Lower lobe of right lung (tissue), 2 donors: Measurements from ENCODE around the gene WWTR1. TPM values are rescaled to one million over a fixed set of nuclear protein-coding genes. Genes with fewer than 3 reads are reported as not detected.

Experiments used
- ATAC-seq, 2 donors: fragments of 200-7000 bp; cut with Tn5 transposase; one replicate each; pipeline ENCODE4 v1.9.1; 2020 to 2022; ENCODE audit warnings: mild to moderate bottlenecking in 2 of 2, moderate library complexity in 2 of 2
- DNase-seq: peaks from one replicate; pipeline ENCODE4 v3.0.0-alpha.2; 2020
- H3K27ac ChIP-seq: fragments of 200-600 bp; one replicate; pipeline ENCODE4 v1.8.0; 2022
- H3K27me3 ChIP-seq: fragments of 200-600 bp; one replicate; pipeline ENCODE4 v1.8.0; 2022; ENCODE audit warnings: low read depth
- H3K36me3 ChIP-seq: fragments of 200-600 bp; one replicate; pipeline ENCODE4 v1.8.0; 2022; ENCODE audit warnings: mild to moderate bottlenecking
- H3K4me1 ChIP-seq: fragments of 200-600 bp; one replicate; pipeline ENCODE4 v1.8.0; 2022
- H3K4me3 ChIP-seq: fragments of 200-600 bp; one replicate; pipeline ENCODE4 v1.8.0; 2022; ENCODE audit warnings: mild to moderate bottlenecking
- H3K9me3 ChIP-seq: fragments of 200-600 bp; one replicate; pipeline ENCODE4 v1.8.0; 2022
- intact Hi-C: fragments of 100-400 bp; cut with DNase I; formaldehyde crosslinking; loops from one replicate; pipeline ENCODE4 v1.11.0; 2022
- total RNA-seq: library from RNA; stranded (reverse); fragmentation: NEBNext Ultra II Directional; extraction: Animal tissue kit (Norgen Biotek cat#: 25700); gene quantifications from one replicate; pipeline ENCODE4 v1.2.1, GENCODE V29; 2021
- TF ChIP-seq, protein P1 (sequence below): fragments of 200-600 bp; IDR thresholded peaks from one replicate; pipeline ENCODE4 v1.8.0; 2022; ENCODE audit warnings: antibody characterized with exemption, mild to moderate bottlenecking
- donor health status: DM: no; HTN: yes; CAD: no; lungs with severe emphysema.

The WWTR1 gene
- total RNA-seq, 1 donor from 2014 or later, result 89.5 TPM

DNA sequence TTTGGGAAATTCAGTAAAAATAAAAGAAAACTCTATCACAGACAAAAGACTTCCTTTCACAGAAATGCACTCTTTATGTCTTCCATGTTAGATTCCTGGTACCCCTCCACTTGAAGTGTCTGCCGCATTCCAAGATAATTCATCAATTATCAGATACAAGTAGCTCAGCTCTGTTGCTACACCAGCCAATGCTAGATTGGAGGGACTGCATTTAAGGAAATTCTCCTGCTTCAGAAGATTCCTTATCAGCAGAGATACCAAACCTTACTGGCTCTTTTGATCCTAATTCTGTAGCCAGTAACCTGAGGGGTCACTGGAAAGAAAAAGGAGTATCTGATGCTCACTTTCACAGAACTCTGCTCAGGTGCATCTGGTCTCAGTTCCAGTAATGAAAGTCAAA lies 119.5 kb downstream of the WWTR1 start:
- intact Hi-C loops, result no loop called here
- Histone ChIP-seq H3K4me3 (no peak overlapping the region), H3K36me3 (peaks cover 15% of the 10 kb centered on the region), H3K27me3 (no peaks in the 10 kb centered on the region), H3K27ac (no peak overlapping the region), H3K4me1 (peaks cover 38% of the 10 kb centered on the region), H3K9me3 (no peaks in the 10 kb centered on the region)
- ATAC-seq (no peak), DNase-seq (no peak)
- TF ChIP-seq, protein P1, sequence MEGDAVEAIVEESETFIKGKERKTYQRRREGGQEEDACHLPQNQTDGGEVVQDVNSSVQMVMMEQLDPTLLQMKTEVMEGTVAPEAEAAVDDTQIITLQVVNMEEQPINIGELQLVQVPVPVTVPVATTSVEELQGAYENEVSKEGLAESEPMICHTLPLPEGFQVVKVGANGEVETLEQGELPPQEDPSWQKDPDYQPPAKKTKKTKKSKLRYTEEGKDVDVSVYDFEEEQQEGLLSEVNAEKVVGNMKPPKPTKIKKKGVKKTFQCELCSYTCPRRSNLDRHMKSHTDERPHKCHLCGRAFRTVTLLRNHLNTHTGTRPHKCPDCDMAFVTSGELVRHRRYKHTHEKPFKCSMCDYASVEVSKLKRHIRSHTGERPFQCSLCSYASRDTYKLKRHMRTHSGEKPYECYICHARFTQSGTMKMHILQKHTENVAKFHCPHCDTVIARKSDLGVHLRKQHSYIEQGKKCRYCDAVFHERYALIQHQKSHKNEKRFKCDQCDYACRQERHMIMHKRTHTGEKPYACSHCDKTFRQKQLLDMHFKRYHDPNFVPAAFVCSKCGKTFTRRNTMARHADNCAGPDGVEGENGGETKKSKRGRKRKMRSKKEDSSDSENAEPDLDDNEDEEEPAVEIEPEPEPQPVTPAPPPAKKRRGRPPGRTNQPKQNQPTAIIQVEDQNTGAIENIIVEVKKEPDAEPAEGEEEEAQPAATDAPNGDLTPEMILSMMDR, result no peak

DNA sequence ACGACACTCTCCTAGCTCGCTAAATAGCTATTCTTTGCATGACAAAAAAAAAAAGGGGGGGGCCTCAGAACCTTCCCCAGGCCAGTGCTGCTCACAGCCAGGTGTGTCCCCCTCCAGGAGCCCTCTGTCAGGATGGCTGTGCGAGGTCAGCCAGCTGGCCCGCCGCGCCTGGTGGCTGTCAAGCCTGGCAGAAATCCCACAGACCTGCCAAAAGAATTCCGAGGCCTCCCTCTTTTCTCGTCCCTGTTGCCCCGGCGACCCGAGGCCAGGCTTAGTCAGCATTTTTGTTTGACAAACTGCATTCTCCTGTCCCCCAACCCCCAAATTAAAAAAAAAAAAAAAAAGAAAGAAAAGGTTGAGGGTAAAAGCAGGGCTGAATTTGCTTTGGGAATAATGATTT lies 121.4 kb downstream of the WWTR1 start:
- intact Hi-C loops, result no loop called here
- peak overlapping the region; percentile 0 for H3K27ac ChIP-seq
- no peaks in the 10 kb centered on the region for H3K27me3 ChIP-seq
- TF ChIP-seq, protein P1, result no peak
- peak; percentile 68 to 75 for ATAC-seq
- H3K36me3 ChIP-seq, result peaks cover 5% of the 10 kb centered on the region
- no peaks in the 10 kb centered on the region for H3K9me3 ChIP-seq
- H3K4me1 ChIP-seq, result peaks cover 43% of the 10 kb centered on the region
- DNase-seq, result peak; percentile 64
- H3K4me3 ChIP-seq, result no peak overlapping the region

DNA sequence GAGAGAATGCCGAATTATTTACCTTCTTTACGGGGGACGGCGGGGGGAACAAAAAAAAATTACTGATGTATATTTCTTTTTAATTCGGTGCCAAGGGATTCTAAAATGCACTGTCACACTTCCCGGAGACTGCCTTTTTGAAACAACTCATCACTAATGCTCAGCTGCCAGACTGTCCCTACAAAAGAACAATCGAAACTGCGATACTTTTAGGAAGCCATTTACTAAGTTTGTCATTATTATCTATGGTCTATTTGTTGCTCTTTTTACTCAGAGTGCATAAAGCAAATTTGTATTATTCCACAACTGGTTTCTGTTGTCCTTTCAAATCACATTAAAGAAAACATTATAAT lies 122.5 kb downstream of the WWTR1 start:
- Histone ChIP-seq H3K27ac (peak overlapping the region; percentile 38), H3K9me3 (no peaks in the 10 kb centered on the region), H3K4me3 (no peak overlapping the region), H3K4me1 (peaks cover 43% of the 10 kb centered on the region), H3K27me3 (no peaks in the 10 kb centered on the region), H3K36me3 (no peaks in the 10 kb centered on the region)
- intact Hi-C loops, result no loop called here
- ATAC-seq (no peak), DNase-seq (no peak)
- TF ChIP-seq, protein P1, result no peak

DNA sequence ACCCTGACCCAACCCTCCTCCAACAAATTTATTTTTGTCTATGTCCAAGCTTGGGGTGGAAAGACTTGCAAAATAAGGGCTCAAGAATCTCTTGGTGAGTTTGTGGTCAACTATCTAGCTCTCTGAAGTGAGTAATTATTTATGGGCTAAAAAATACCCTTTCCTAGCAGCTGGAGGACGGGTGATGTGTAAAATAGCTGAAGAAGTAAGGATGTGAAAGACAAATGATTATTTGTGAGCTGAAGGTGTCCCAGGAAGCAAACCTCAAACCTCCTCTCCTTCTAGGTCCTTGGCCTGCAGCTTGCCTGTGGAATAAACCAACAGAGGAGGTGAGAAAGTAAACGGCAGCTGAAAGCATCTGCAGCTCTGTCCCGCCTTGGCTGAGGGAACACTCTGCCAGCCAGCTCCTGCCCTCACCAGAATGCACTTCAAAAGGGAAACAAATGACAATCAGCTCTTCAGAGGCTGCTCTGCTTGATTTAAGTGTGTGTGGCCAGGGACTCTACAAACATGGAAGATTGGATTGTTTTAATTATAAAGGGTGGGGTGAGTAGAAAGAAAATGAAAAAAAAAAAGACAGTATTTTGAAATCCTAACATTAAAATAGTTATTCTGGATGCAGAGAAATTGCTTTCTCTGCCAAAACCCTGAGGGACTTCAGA lies 123.0 kb downstream of the WWTR1 start:
- DNase-seq, result no peak
- intact Hi-C loops, result no loop called here
- H3K27ac ChIP-seq, result peak overlapping the region; percentile 38

DNA sequence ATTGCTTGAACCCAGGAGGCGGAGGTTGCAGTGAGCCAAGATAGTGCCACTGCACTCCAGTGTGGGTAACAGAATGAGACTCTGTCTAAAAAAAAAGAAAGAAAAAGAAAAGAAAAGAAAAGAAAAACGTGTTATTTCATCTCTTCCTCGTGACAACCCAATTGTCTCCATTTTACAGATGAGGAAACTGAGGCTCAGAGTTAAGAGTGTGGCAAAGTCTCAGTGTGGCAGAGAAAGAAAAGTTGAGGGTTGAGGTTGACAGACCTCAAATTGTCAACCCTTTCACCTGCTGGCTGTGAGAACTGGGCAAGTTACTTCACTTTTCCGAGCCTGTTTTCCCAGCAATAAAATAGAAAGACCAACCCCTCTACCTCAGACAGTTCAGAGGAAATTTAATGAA lies 123.7 kb downstream of the WWTR1 start:
- no peak overlapping the region for H3K27ac ChIP-seq
- intact Hi-C loops, result no loop called here
- DNase-seq, result no peak
- no peak overlapping the region for H3K4me3 ChIP-seq
- no peaks in the 10 kb centered on the region for H3K36me3 ChIP-seq
- no peaks in the 10 kb centered on the region for H3K27me3 ChIP-seq
- TF ChIP-seq, protein P1, result no peak
- H3K9me3 ChIP-seq, result no peaks in the 10 kb centered on the region
- H3K4me1 ChIP-seq, result peaks cover 43% of the 10 kb centered on the region
- ATAC-seq, result no peak

More for the DNA sequence above, 123.0 kb downstream of the WWTR1 start:
- Histone ChIP-seq H3K4me1 (peaks cover 43% of the 10 kb centered on the region), H3K27me3 (no peaks in the 10 kb centered on the region), H3K4me3 (no peak overlapping the region), H3K9me3 (no peaks in the 10 kb centered on the region), H3K36me3 (no peaks in the 10 kb centered on the region)
- TF ChIP-seq, protein P1, result no peak
- peak; percentile 74 to 76 for ATAC-seq
